Bronchial epithelial cell (primary cell): Measurements from ENCODE around the gene HDAC8. TPM values are rescaled to one million over a fixed set of nuclear protein-coding genes. Genes with fewer than 3 reads are reported as not detected.

Experiments used
- DNase-seq: peaks from one replicate; pipeline ENCODE4 v3.0.0-alpha.2; 2010; ENCODE audit warnings: low read depth
- FAIRE-seq: peaks from 2 replicates; lab custom pipeline; 2011; peaks lifted over from hg19 to GRCh38; lab: Jason Lieb, UNC
- H3K27me3 ChIP-seq: 2 replicates; pipeline ENCODE4 v1.5.1; 2011; ENCODE audit warnings: low read length; ENCODE audit not compliant: control insufficient read depth, insufficient read depth
- H3K36me3 ChIP-seq: 2 replicates; pipeline ENCODE4 v1.5.1; 2011; ENCODE audit warnings: low read length; ENCODE audit not compliant: control insufficient read depth, insufficient read depth
- H3K4me3 ChIP-seq: 2 replicates; pipeline ENCODE4 v1.5.1; 2011; ENCODE audit warnings: mild to moderate bottlenecking, low read depth, low read length, control low read depth
- CTCF ChIP-seq: IDR thresholded peaks from 2 replicates; pipeline ENCODE4 v1.5.1; 2011; ENCODE audit warnings: mild to moderate bottlenecking, moderate library complexity, low read length, control low read depth, inconsistent platforms; ENCODE audit not compliant: insufficient read depth, severe bottlenecking
- total RNA-seq: library from RNA; depleted of rRNA; stranded (reverse); fragments of >200 nt; gene quantifications from 2 replicates; pipeline ENCODE4 v1.2.1, GENCODE V29; 2014

HDAC8 gene
- total RNA-seq, 1 donor from 2014 or later: 17.6 TPM

GRCh38 chrX:72306085-72306801, 266.4 kb downstream of the HDAC8 start:
- H3K27me3 ChIP-seq: peaks cover 21% of the 10 kb centered on the region
- FAIRE-seq: no peak

DNA sequence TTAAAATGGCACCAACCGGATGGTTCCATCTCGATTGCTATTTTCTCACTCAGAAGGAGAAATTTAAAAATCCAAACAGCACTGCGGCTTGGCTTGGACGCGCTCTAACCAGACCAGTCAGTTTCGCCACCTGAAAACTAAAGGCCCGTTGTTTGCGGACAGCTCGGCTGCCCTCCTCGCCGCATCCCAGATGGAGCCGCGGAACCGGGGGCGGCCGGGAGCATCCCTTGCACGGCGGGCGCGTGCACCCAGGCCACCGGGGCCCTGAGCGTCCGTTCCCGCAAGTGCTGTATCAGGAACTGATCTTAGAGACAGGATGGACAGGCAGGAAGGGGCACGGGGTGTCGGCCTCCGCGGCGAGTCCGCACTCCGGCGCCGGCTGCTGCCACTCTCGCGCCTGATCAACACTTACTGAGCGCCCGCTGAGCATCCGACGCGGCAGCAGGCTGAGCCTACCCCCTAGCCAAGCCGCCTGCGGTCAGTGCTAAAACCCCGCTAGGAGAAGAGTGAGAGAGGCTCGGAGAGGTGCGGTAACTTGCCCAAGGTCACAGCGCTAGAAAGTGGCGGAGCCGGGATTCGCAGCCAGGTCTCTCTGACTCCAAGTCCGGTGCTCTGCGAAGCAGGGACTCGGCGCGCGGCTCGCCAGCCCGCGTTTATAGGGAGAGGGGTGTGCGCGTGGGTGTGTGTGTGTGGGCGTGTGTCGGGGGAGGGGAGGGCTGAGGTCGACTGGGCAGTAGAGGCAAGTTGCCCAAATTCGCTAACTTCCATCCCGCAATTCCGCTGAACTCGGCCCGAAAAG, 267.2 kb downstream of the HDAC8 start, which contains the start of gene CITED1:
CITED1 (minus strand) TSS at position 629 of the 799 bp plus-strand sequence. CDS start 3,045 bp downstream, outside the sequence.
- H3K27me3 ChIP-seq: peaks cover 21% of the 10 kb centered on the region
- no peak for TF ChIP-seq CTCF

More at GRCh38 chrX:72306085-72306801, 266.4 kb downstream of the HDAC8 start:
- Histone ChIP-seq H3K36me3 (no peaks in the 10 kb centered on the region), H3K4me3 (peak overlapping the region; percentile 44)
- DNase-seq: no peak
- no peak for TF ChIP-seq CTCF

DNA sequence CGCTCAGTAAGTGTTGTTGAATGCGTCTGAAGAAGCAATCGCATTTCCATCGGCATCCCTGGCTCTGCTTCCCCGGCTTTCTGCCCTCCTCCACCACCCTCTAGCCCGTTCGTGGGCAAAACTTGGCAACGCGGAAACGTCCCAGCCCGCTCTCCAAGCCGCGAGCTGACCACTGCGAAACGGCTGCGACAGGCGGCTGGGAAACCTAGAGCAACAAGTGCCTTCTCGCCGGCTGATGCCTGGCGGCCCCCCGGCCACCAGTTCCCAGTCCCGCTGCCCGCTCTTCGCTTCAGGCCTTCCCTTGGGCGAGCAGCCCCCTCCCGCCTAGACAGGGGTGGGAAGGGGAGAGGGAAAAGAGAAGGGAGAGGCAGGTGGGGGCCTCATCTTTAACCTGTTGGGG, 267.8 kb downstream of the HDAC8 start:
- H3K4me3 ChIP-seq: no peak overlapping the region

More for the DNA sequence above, 267.2 kb downstream of the HDAC8 start, which contains the start of gene CITED1:
- DNase-seq (no peak), FAIRE-seq (no peak)
- peak within 1 kb of the TSS; percentile 44 for H3K4me3 ChIP-seq
- no peaks in the 10 kb centered on the region for H3K36me3 ChIP-seq

GRCh38 chrX:72301781-72302180, 270.9 kb downstream of the HDAC8 start:
- no peak for TF ChIP-seq CTCF
- no peak for DNase-seq
- no peak for FAIRE-seq
- Histone ChIP-seq H3K4me3 (no peak overlapping the region), H3K36me3 (no peaks in the 10 kb centered on the region), H3K27me3 (peaks cover 15% of the 10 kb centered on the region)

More for the DNA sequence above, 267.8 kb downstream of the HDAC8 start:
- Histone ChIP-seq H3K27me3 (peaks cover 21% of the 10 kb centered on the region), H3K36me3 (no peaks in the 10 kb centered on the region)
- no peak for DNase-seq
- no peak for TF ChIP-seq CTCF
- no peak for FAIRE-seq

GRCh38 chrX:72299891-72300630, 272.6 kb downstream of the HDAC8 start:
- Histone ChIP-seq H3K4me3 (no peak overlapping the region), H3K36me3 (no peaks in the 10 kb centered on the region), H3K27me3 (peaks cover 8% of the 10 kb centered on the region)
- DNase-seq (no peak), FAIRE-seq (no peak)
- TF ChIP-seq CTCF: no peak
